ENCODE measurements around the gene FYB1.

GRCh38 chr5:39240750-39241149 is 21.4 kb upstream of the FYB1 start:
- no peak for TF ChIP-seq ZFP30 (CRISPR knock-in tag; IDR thresholded peaks at IDR 0.05)
- TF ChIP-seq OSR1 (CRISPR knock-in tag; IDR thresholded peaks at IDR 0.05) = no peak
- no peak for TF ChIP-seq ZFP3 (CRISPR knock-in tag; IDR thresholded peaks at IDR 0.05)
- no peak for TF ChIP-seq GLIS3 (CRISPR knock-in tag; IDR thresholded peaks at IDR 0.05)
- TF ChIP-seq PATZ1 (CRISPR knock-in tag; IDR thresholded peaks at IDR 0.05; ENCODE audit: borderline replicate concordance) = no peak
- TF ChIP-seq ZC3H10 (CRISPR knock-in tag; IDR thresholded peaks at IDR 0.05) = no peak
- no peak for TF ChIP-seq BACH2 (CRISPR knock-in tag; IDR thresholded peaks at IDR 0.05; ENCODE audit: borderline replicate concordance)
- TF ChIP-seq RARB (CRISPR knock-in tag; IDR thresholded peaks at IDR 0.05) = no peak
- no peak for TF ChIP-seq PPARA (CRISPR knock-in tag; IDR thresholded peaks at IDR 0.05; ENCODE audit: borderline replicate concordance)
